Measurements from ENCODE around the gene TFDP2.
"Not testable (repeated sequence)": the region's sequence is repeated elsewhere in the genome, so short reads cannot be mapped to it uniquely, and the experiment has no call there.

Gene TFDP2

GRCh38 chr3:142087676-142088075, 61.7 kb downstream of the TFDP2 start:
- no peak for TF ChIP-seq MYC (IDR thresholded peaks at IDR 0.05; ENCODE audit: low read depth, low read length)
- no peak for TF ChIP-seq MAX (IDR thresholded peaks at IDR 0.05; ENCODE audit: low read depth, low read length)
- TF ChIP-seq, protein P1, sequence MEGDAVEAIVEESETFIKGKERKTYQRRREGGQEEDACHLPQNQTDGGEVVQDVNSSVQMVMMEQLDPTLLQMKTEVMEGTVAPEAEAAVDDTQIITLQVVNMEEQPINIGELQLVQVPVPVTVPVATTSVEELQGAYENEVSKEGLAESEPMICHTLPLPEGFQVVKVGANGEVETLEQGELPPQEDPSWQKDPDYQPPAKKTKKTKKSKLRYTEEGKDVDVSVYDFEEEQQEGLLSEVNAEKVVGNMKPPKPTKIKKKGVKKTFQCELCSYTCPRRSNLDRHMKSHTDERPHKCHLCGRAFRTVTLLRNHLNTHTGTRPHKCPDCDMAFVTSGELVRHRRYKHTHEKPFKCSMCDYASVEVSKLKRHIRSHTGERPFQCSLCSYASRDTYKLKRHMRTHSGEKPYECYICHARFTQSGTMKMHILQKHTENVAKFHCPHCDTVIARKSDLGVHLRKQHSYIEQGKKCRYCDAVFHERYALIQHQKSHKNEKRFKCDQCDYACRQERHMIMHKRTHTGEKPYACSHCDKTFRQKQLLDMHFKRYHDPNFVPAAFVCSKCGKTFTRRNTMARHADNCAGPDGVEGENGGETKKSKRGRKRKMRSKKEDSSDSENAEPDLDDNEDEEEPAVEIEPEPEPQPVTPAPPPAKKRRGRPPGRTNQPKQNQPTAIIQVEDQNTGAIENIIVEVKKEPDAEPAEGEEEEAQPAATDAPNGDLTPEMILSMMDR (IDR thresholded peaks at IDR 0.05; ENCODE audit: low read depth, low read length): no peak
- no peak for TF ChIP-seq POLR2A (IDR thresholded peaks at IDR 0.05; ENCODE audit: extremely low read depth, insufficient read length)
- no peak overlapping the region for H3K4me3 ChIP-seq (ENCODE audit: low read depth, low read length)
- DNase-seq (ENCODE audit: low read depth): no peak

GRCh38 chr3:142086581-142087090, 62.7 kb downstream of the TFDP2 start:
- DNase-seq (ENCODE audit: low read depth): no peak
- TF ChIP-seq MYC (IDR thresholded peaks at IDR 0.05; ENCODE audit: low read depth, low read length) (no peak), POLR2A (IDR thresholded peaks at IDR 0.05; ENCODE audit: extremely low read depth, insufficient read length) (no peak), MAX (IDR thresholded peaks at IDR 0.05; ENCODE audit: low read depth, low read length) (no peak)
- TF ChIP-seq, protein P1 (IDR thresholded peaks at IDR 0.05; ENCODE audit: low read depth, low read length): no peak
- no peak overlapping the region for H3K4me3 ChIP-seq (ENCODE audit: low read depth, low read length)

DNA sequence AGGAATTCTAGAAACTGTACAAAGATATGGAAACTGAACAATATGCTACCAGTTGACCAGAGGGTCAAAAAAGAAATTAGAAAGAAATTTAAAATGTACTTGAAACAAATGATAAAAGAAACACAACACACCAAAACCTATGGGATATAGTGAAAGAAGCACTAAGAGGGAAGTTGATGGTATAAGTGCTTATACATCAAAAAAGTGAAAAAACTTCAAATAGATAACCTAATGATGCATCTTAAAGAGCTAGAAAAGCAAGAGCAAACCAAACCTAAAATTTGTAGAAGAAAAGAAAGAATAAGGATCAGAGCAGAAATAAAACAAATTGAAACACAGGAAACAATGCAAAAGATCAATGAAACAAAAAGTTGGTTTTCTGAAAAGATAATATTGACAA, 68.2 kb downstream of the TFDP2 start:
- TF ChIP-seq MAX (IDR thresholded peaks at IDR 0.05; ENCODE audit: low read depth, low read length) (no peak), MYC (IDR thresholded peaks at IDR 0.05; ENCODE audit: low read depth, low read length) (no peak), POLR2A (IDR thresholded peaks at IDR 0.05; ENCODE audit: extremely low read depth, insufficient read length) (no peak)
- TF ChIP-seq, protein P1 (IDR thresholded peaks at IDR 0.05; ENCODE audit: low read depth, low read length): no peak
- H3K4me3 ChIP-seq (ENCODE audit: low read depth, low read length): no peak overlapping the region
- DNase-seq (ENCODE audit: low read depth): no peak

DNA sequence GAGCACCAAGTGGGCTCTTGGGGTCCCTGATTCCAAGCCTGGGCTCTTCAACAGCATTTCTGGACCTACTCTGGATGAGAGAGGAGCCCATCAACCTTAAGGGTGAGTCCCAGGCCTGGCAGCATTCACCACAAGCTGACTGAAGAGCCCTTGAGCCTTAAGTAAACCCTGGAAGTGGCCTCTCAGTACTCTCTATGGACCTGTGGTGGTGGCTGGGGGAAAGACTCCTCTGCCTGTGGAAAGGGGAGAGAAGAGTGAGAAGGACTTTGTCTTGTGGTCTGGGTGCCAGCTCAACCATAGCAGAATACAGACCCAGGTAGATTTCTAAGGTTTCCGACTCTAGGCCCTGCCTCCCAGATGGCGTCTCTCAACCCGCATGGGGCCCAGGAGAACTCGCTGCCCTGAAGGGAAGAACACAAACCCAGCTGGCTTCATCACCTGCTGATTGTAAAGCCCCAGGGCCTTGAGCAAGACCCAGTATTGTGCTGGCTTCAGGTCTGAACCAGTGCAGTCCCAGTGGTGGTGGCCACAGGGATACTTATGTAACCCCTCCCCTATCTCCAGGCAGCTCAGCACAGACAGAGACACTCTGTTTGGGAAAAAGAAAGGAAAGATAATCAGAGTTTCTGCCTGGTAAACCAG, 71.4 kb downstream of the TFDP2 start:
- no peak for DNase-seq (ENCODE audit: low read depth)
- TF ChIP-seq MYC (IDR thresholded peaks at IDR 0.05; ENCODE audit: low read depth, low read length) (no peak), POLR2A (IDR thresholded peaks at IDR 0.05; ENCODE audit: extremely low read depth, insufficient read length) (no peak), MAX (IDR thresholded peaks at IDR 0.05; ENCODE audit: low read depth, low read length) (no peak)
- TF ChIP-seq, protein P1 (IDR thresholded peaks at IDR 0.05; ENCODE audit: low read depth, low read length): no peak
- no peak overlapping the region for H3K4me3 ChIP-seq (ENCODE audit: low read depth, low read length)

- TF ChIP-seq POLR2A (IDR thresholded peaks at IDR 0.05; ENCODE audit: extremely low read depth, insufficient read length) (no peak), MAX (IDR thresholded peaks at IDR 0.05; ENCODE audit: low read depth, low read length) (no peak), MYC (IDR thresholded peaks at IDR 0.05; ENCODE audit: low read depth, low read length) (no peak)
- TF ChIP-seq, protein P1 (IDR thresholded peaks at IDR 0.05; ENCODE audit: low read depth, low read length): no peak
- no peak for DNase-seq (ENCODE audit: low read depth)
Measured at GRCh38 chr3:142077155-142077858, 72.0 kb downstream of the TFDP2 start.

GRCh38 chr3:142075656-142076055, 73.7 kb downstream of the TFDP2 start:
- not testable (repeated sequence) for H3K4me3 ChIP-seq (ENCODE audit: low read depth, low read length); DNase-seq (ENCODE audit: low read depth)

More at GRCh38 chr3:142077155-142077858, 72.0 kb downstream of the TFDP2 start:
- H3K4me3 ChIP-seq (ENCODE audit: low read depth, low read length): no peak overlapping the region

Measured in NB4 (cell line).